GM12873 (cell line): ENCODE data around the gene SOS2.

ENCODE experiments used
- TF ChIP-seq, protein P1 (sequence below): IDR thresholded peaks from 2 replicates; pipeline ENCODE4 v1.5.1; 2012; ENCODE audit warnings: low read depth, mild to moderate bottlenecking, moderate library complexity, low read length, control low read depth; ENCODE audit not compliant: insufficient read depth; ENCODE audit errors: missing control alignments

Gene SOS2

DNA sequence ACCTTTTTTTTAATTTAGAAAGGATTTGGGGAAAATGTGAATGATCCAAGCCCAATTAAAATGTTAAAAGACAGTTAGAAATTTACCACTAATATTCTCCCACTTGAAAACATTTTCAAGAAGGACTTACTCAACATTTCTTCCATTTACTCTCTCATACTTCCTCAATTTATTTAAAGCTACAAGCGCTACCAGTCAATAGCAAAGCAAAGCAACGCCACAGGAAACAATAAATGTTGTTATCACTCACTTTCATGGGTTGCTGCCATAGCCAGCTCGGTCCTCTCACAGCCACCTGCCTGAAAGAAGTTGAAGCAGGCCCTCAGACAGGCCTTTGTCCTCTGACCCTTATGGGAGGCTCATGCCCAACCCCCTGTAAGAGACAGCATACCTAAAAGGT, 6.0 kb upstream of the SOS2 start:
- TF ChIP-seq, protein P1, sequence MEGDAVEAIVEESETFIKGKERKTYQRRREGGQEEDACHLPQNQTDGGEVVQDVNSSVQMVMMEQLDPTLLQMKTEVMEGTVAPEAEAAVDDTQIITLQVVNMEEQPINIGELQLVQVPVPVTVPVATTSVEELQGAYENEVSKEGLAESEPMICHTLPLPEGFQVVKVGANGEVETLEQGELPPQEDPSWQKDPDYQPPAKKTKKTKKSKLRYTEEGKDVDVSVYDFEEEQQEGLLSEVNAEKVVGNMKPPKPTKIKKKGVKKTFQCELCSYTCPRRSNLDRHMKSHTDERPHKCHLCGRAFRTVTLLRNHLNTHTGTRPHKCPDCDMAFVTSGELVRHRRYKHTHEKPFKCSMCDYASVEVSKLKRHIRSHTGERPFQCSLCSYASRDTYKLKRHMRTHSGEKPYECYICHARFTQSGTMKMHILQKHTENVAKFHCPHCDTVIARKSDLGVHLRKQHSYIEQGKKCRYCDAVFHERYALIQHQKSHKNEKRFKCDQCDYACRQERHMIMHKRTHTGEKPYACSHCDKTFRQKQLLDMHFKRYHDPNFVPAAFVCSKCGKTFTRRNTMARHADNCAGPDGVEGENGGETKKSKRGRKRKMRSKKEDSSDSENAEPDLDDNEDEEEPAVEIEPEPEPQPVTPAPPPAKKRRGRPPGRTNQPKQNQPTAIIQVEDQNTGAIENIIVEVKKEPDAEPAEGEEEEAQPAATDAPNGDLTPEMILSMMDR = no peak

DNA sequence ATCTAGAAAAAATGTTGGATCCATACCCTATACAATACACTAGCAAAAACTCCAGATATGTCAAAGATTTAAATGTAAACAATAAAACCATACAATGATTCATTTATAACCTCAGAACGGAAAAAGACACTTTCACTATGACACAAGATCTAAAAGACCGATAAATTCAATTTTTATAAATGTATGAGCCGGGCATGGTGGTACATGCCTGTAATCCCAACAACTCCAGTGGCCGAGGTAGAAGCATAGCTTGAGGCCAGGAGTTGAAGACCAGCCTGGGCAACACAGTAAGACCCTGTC, 2.5 kb upstream of the SOS2 start:
- TF ChIP-seq, protein P1 = no peak

DNA sequence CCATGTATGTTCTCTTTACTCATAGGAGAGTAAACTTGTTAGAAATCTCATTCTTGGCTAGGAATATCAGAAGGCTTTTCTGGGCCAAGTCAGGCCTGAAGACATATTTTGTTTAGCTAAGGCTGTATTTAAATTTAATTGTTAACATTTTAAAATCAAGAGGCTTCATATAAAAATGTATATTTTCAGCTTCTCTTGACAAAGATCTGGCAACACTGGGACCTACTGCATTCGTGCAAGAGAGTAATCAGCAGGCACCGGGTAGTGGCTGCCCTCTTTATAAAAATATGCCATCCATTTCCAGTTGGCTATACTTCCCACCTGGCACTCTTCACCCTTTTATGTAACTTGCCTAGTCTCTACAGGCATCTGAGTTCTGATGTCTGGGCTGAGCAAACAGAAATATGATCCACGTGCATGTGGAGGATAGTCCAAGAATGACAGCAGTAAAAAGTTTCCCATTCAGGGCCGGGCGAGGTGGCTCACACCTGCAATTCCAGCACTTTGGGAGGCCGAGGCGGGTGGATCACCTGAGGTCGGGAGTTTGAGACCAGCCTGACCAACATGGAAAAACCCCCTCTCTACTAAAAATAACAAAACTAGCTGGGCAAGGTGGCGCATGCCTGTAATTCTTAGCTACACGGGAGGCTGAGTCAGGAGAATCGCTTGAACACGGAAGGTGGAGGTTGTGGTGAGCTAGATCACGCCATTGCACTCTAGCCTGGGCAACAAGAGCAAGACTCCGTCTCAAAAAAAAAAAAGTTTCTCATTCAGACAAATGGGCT, 2.0 kb upstream of the SOS2 start:
- TF ChIP-seq, protein P1 = no peak

DNA sequence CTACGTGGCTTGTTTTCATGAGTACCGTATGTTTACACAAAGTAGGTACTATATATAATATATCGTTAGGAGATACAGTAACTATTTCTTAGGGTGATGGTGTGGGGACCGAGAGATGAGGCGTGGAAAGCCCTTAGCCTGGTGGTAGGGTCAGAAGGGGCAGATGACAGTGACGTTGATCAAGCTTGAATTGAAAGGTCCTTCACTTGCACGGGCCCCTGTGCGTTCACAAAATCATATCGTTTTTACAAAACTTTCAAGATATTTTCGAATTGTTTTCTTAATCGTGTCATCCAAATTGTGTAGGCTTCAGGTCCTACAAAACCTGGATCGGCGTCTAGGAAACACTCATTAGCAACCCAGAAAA, 881 bp upstream of the SOS2 start:
- TF ChIP-seq, protein P1 = no peak

DNA sequence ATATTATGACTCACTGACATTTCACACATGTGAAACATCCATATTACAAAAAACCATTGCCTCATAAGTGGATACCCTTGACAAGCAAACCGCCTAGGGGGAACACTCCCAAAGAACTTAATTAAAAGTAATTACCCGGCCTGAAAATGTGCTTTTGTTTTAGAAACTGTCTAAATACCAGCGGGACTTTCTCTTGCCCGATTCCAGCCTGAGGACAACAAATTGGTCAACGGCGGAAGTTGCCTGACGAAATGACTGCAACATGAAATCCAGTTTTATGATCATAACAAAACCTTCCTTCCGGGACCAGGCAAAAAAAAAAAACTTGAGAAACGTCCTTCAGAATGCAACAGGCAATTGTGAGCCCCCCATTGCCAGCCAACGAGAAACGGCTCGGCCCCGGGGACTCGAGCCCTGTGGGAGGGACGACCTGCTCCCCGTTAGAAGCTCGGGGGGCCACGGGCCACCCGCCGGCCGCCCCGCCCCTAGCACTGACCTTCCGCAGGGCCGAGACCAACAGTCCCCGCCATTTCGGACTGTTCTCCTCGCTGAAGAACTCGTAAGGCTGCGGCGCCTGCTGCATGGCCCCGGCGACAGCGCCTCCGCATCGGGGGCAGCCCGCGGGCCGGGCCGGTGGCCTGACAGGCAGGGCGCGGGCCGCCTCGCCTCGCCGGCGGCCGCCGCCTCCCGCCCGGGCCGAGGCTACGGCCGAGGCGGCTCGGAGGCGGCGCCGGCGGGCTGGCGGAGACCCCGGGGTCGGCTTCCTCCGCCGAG, 490 bp downstream of the SOS2 start:
- TF ChIP-seq, protein P1 = no peak

DNA sequence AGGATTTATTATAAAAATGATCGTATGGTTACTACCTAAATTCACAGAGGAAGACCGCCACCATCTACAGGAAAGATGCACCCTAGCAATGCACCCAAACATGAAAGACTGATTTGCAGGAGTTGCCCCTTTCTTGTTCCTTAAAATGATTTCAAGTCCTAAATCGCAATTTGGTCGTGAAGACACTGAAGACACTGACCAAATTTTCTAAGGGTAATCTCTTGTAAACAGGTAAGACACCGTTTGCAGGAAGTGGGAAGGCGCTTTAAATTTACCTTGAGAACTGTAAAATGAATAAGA, 1.0 kb downstream of the SOS2 start:
- TF ChIP-seq, protein P1 = no peak

DNA sequence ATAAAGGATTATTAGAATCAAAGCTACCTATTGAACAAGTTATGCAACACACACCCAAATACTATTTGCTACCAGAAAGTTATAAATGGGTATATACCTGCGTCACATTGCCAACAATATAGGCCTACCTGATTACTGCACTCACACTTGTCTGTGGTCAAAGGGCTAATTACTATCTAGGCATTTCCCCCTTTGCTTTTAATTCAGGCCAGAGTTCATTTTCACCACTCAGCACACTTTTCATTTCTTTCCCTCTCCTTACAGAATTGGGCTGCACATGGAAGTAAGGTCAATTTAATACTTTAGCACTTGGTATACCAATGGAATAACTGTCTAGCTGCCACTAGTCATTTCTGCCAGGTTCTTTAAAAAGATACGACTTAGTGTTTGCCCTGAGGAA, 1.7 kb downstream of the SOS2 start:
- TF ChIP-seq, protein P1 = no peak
